Glutamatergic neuron (in vitro differentiated cells): ENCODE data around the gene LYPD8. TPM values are rescaled to one million over a fixed set of nuclear protein-coding genes. Genes with fewer than 3 reads are reported as not detected.

Source experiments
- DNase-seq: peaks from one replicate; pipeline ENCODE4 v3.0.0; 2022
- H3K27ac Mint-ChIP-seq: one replicate; pipeline ENCODE4 v1.8.0; 2020; ENCODE audit warnings: mild to moderate bottlenecking, mixed read lengths, inconsistent platforms; ENCODE audit not compliant: unreplicated experiment
- H3K27me3 Mint-ChIP-seq: one replicate; pipeline ENCODE4 v1.8.0; 2020; ENCODE audit warnings: mild to moderate bottlenecking, moderate library complexity, mixed read lengths, inconsistent platforms; ENCODE audit not compliant: unreplicated experiment
- H3K36me3 Mint-ChIP-seq: one replicate; pipeline ENCODE4 v1.8.0; 2020; ENCODE audit warnings: mild to moderate bottlenecking, mixed read lengths, inconsistent platforms; ENCODE audit not compliant: unreplicated experiment
- H3K4me1 Mint-ChIP-seq: one replicate; pipeline ENCODE4 v1.8.0; 2020; ENCODE audit warnings: mild to moderate bottlenecking, low read depth, mixed read lengths, inconsistent platforms; ENCODE audit not compliant: unreplicated experiment
- H3K4me3 Mint-ChIP-seq: one replicate; pipeline ENCODE4 v1.8.0; 2020; ENCODE audit warnings: mild to moderate bottlenecking, mixed read lengths, inconsistent platforms; ENCODE audit not compliant: unreplicated experiment
- H3K9me3 Mint-ChIP-seq: one replicate; pipeline ENCODE4 v1.8.0; 2020; ENCODE audit warnings: mild to moderate bottlenecking, moderate library complexity, mixed read lengths, inconsistent platforms; ENCODE audit not compliant: unreplicated experiment
- CTCF ChIP-seq: fragments of 200-600 bp; sonication (generic); IDR thresholded peaks from one replicate; pipeline ENCODE4 v1.5.0; 2021; ENCODE audit not compliant: partially characterized antibody, unreplicated experiment
- total RNA-seq: library from RNA; stranded (reverse); fragmentation: NEBNext Ultra II Directional; extraction: Animal tissue kit (Norgen Biotek cat#: 25700); gene quantifications from one replicate; pipeline ENCODE4 v1.2.1, GENCODE V29; 2021; ENCODE audit not compliant: unreplicated experiment

The LYPD8 gene
- total RNA-seq, 1 donor from 2014 or later, result not detected

- TF ChIP-seq CTCF, result no peak
- no peak for DNase-seq
- Mint-ChIP-seq H3K27ac (no peak overlapping the region), H3K4me1 (no peaks in the 10 kb centered on the region), H3K9me3 (peaks cover 14% of the 10 kb centered on the region), H3K27me3 (peaks cover 13% of the 10 kb centered on the region), H3K4me3 (no peak overlapping the region), H3K36me3 (no peaks in the 10 kb centered on the region)
These were observed 2.4 kb downstream of the LYPD8 start for GRCh38 chr1:248753029-248753594.

- no peak for TF ChIP-seq CTCF
- Mint-ChIP-seq H3K27ac (no peak overlapping the region), H3K36me3 (no peaks in the 10 kb centered on the region), H3K27me3 (peaks cover 13% of the 10 kb centered on the region), H3K9me3 (peaks cover 10% of the 10 kb centered on the region), H3K4me3 (no peak overlapping the region), H3K4me1 (no peaks in the 10 kb centered on the region)
- no peak for DNase-seq
These were observed 3.2 kb downstream of the LYPD8 start for GRCh38 chr1:248752161-248753028.

- no peaks in the 10 kb centered on the region for H3K4me1 Mint-ChIP-seq
- TF ChIP-seq CTCF, result no peak
- no peak for DNase-seq
- H3K27me3 Mint-ChIP-seq, result peaks cover 9% of the 10 kb centered on the region
- H3K36me3 Mint-ChIP-seq, result no peaks in the 10 kb centered on the region
- peaks cover 8% of the 10 kb centered on the region for H3K9me3 Mint-ChIP-seq
- H3K27ac Mint-ChIP-seq, result no peak overlapping the region
- H3K4me3 Mint-ChIP-seq, result no peak overlapping the region
These were observed 3.9 kb downstream of the LYPD8 start for GRCh38 chr1:248751635-248752034.

- H3K4me1 Mint-ChIP-seq, result no peaks in the 10 kb centered on the region
- TF ChIP-seq CTCF, result no peak
- H3K27me3 Mint-ChIP-seq, result peaks cover 11% of the 10 kb centered on the region
- H3K27ac Mint-ChIP-seq, result no peak overlapping the region
- peaks cover 3% of the 10 kb centered on the region for H3K36me3 Mint-ChIP-seq
- H3K4me3 Mint-ChIP-seq, result no peak overlapping the region
- peaks cover 7% of the 10 kb centered on the region for H3K9me3 Mint-ChIP-seq
- no peak for DNase-seq
These were observed 4.4 kb downstream of the LYPD8 start for GRCh38 chr1:248751142-248751541.

- H3K4me1 Mint-ChIP-seq, result no peaks in the 10 kb centered on the region
- peaks cover 5% of the 10 kb centered on the region for H3K36me3 Mint-ChIP-seq
- H3K9me3 Mint-ChIP-seq, result peaks cover 9% of the 10 kb centered on the region
- H3K4me3 Mint-ChIP-seq, result no peak overlapping the region
- no peak for TF ChIP-seq CTCF
- DNase-seq, result no peak
- no peak overlapping the region for H3K27ac Mint-ChIP-seq
- peaks cover 11% of the 10 kb centered on the region for H3K27me3 Mint-ChIP-seq
These were observed 5.1 kb downstream of the LYPD8 start for GRCh38 chr1:248750496-248750895.
